Right ventricle myocardium inferior (tissue), 1 donor: Measurements from ENCODE around the gene CRYBG1. TPM values are rescaled to one million over a fixed set of nuclear protein-coding genes. Genes with fewer than 3 reads are reported as not detected.

ENCODE experiments used
- ATAC-seq: fragments of 200-7000 bp; cut with Tn5 transposase; one replicate; pipeline ENCODE4 v1.9.1; 2020; ENCODE audit warnings: mild to moderate bottlenecking, moderate library complexity
- DNase-seq: peaks from one replicate; pipeline ENCODE4 v3.0.0; 2021; ENCODE audit errors: missing footprints
- intact Hi-C: fragments of 100-400 bp; cut with DNase I; formaldehyde crosslinking; loops from one replicate; pipeline ENCODE4 v1.11.0; 2022
- long read RNA-seq: library from polyadenylated mRNA; unstranded; transcript quantifications from one replicate; pipeline ENCODE4 v2.0.0, GENCODE V29; 2021
- total RNA-seq: library from RNA; stranded (reverse); fragmentation: NEBNext Ultra II Directional; extraction: Animal tissue kit (Norgen Biotek cat#: 25700); gene quantifications from one replicate; pipeline ENCODE4 v1.2.1, GENCODE V29; 2021
- donor health status: DM: no; HTN: yes; CAD: no; lungs with severe emphysema.

CRYBG1 gene
- 1.8 TPM for total RNA-seq
- long read RNA-seq = 0 reads

- intact Hi-C loops = no loop called here
- peak; percentile 75 for DNase-seq
- ATAC-seq = peak; percentile 67
Measured at GRCh38 chr6:106360410-106360988, at the start of gene CRYBG1. Gene CRYBG1, plus strand, starts transcription at chr6:106360717. Its CDS starts 192 bp downstream, at chr6:106360909.

- intact Hi-C loops = no loop called here
- DNase-seq = no peak
- ATAC-seq = no peak
Measured at GRCh38 chr6:106315765-106316374, 44.6 kb upstream of the CRYBG1 start.

- ATAC-seq (no peak), DNase-seq (no peak)
- intact Hi-C loops = no loop called here
Measured at GRCh38 chr6:106316375-106316766, 44.1 kb upstream of the CRYBG1 start.

GRCh38 chr6:106318061-106318460, 42.5 kb upstream of the CRYBG1 start:
- ATAC-seq = no peak
- intact Hi-C loops = no loop called here
- DNase-seq = no peak

- intact Hi-C loops = no loop called here
- DNase-seq (no peak), ATAC-seq (no peak)
Measured at GRCh38 chr6:106318851-106319250, 41.7 kb upstream of the CRYBG1 start.

GRCh38 chr6:106321940-106322339, 38.6 kb upstream of the CRYBG1 start:
- no peak for ATAC-seq
- no peak for DNase-seq
- intact Hi-C loops = loop anchor here (10.0 kb wide), 1 partner anchor 227 kb away; no protein-coding TSS in a partner anchor

GRCh38 chr6:106324726-106325335, 35.7 kb upstream of the CRYBG1 start:
- ATAC-seq (no peak), DNase-seq (no peak)
- intact Hi-C loops = loop anchor here (10.0 kb wide), 1 partner anchor 230 kb away; no protein-coding TSS in a partner anchor

- DNase-seq (peak; percentile 100), ATAC-seq (peak; percentile 99)
- intact Hi-C loops = loop anchor here (10.0 kb wide), 1 partner anchor 231 kb away; no protein-coding TSS in a partner anchor
Measured at GRCh38 chr6:106325336-106326178, 35.0 kb upstream of the CRYBG1 start, which contains the start of gene ATG5. Gene ATG5, minus strand, starts transcription at chr6:106325760. Its CDS starts 9,552 bp downstream, at chr6:106316208.

GRCh38 chr6:106334646-106335448, 25.7 kb upstream of the CRYBG1 start:
- peak; percentile 48 for ATAC-seq
- peak; percentile 71 for DNase-seq
- intact Hi-C loops = loop anchor here (5.0 kb wide), 2 partner anchors 232 to 642 kb away; no protein-coding TSS in a partner anchor

- ATAC-seq (peak; percentile 85), DNase-seq (no peak)
- intact Hi-C loops = loop anchor here (5.0 kb wide), 2 partner anchors 228 to 638 kb away; no protein-coding TSS in a partner anchor
Measured at GRCh38 chr6:106339334-106340029, 21.0 kb upstream of the CRYBG1 start.

GRCh38 chr6:106347219-106347618, 13.3 kb upstream of the CRYBG1 start:
- DNase-seq = no peak
- intact Hi-C loops = no loop called here
- ATAC-seq = no peak

- no peak for ATAC-seq
- no peak for DNase-seq
- intact Hi-C loops = no loop called here
Measured at GRCh38 chr6:106356378-106356777, 4.1 kb upstream of the CRYBG1 start.

- intact Hi-C loops = no loop called here
- DNase-seq (no peak), ATAC-seq (no peak)
Measured at GRCh38 chr6:106359959-106360409, 533 bp upstream of the CRYBG1 start.

- DNase-seq (no peak), ATAC-seq (no peak)
- intact Hi-C loops = no loop called here
Measured at GRCh38 chr6:106360989-106361430, 493 bp downstream of the CRYBG1 start.

- ATAC-seq = no peak
Measured at GRCh38 chr6:106363401-106364138, 3.1 kb downstream of the CRYBG1 start.

GRCh38 chr6:106369739-106370138, 9.2 kb downstream of the CRYBG1 start:
- DNase-seq (no peak), ATAC-seq (no peak)
- intact Hi-C loops = no loop called here

More at GRCh38 chr6:106363401-106364138, 3.1 kb downstream of the CRYBG1 start:
- intact Hi-C loops = no loop called here
- no peak for DNase-seq

GRCh38 chr6:106370639-106371038, 10.1 kb downstream of the CRYBG1 start:
- intact Hi-C loops = no loop called here
- DNase-seq = no peak
- ATAC-seq = no peak
